Measurements from ENCODE around the gene TRPM2.

The TRPM2 gene

DNA sequence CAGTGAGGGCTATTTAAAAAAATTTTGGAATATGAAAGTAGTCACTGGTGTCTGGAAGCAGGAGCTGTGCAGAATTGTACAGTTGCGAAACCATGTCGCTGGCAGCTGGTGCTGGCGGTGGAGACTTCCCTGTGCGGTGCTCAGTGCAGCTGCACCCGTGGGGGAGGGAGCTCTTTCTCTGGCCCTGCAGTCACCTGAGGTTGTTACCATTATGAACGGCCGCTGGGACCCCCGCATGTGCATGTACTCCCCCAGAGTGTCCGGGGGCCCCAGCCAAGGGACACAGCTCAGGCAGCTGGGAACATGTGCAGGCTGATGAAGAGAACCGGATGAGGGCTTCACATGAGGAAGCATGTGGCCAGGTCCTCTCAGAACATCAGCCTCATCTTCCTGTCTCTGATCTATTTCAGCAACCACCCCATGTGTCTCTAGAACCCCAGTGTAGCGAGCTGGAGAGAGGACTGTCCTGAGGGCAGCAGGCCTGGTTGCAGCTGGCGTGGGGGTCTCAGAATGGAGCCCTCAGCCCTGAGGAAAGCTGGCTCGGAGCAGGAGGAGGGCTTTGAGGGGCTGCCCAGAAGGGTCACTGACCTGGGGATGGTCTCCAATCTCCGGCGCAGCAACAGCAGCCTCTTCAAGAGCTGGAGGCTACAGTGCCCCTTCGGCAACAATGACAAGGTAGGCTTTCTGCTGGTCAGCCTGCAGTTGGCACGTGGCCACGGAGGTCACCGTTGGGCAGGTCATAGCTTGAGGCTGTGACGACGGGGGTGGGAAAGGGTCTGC, at the start of gene TRPM2:
TRPM2 (plus strand) TSS at position 431 of the 780 bp plus-strand sequence; CDS start at position 511, 80 bp downstream.
- no peak for DNase-seq (ENCODE audit: low read depth)

DNA sequence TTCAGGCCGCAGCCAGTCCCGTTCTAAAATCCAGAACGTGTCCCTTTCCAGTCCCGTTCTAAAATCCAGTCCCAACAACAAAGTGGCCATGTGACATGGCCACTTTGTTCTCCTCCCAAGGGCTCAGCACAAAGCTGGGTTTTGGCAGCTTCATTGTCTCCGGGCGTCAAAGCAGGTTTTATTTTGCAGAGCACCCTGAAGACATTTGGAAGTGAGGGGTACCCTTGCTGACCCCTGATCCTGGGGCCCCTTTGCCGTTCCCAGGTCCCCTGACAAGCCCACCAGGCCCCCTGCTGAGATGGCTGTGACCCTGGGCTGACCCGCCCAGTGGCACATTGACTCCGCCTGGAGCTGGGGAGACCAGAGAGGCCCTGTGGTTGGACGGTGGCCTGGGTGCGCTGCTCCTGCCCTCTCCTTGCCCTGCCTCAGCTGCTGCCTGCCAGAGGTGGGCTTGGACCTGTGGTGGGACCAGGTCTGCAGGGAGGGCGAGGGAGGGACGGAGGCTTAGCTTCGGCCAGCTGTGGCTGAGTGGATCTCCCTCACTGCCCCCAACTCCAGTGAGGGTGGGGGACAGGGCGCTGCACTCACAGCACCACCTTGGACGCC, 49.3 kb upstream of the TRPM2 start:
- DNase-seq (ENCODE audit: low read depth), result no peak

DNA sequence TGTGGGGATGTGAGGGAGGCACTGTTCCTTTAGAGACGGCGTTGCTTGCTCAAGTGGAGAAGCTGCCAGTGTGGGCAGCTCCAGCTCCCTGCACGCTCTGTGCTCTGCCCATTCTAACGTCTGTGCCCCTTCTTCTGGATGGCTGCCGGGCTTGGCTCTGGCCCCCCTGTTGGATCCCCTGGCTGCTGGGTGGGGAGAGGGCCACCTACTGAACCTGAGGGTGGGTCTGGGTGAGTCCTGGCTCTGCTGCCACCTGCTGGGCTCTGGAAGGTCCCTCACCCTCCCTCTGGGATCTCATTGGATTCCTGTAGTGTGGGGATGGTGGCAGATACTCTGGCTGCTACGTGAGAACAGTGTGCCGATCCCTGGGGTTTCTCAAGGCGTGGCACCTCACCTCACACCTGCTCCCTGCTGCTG, 48.5 kb upstream of the TRPM2 start:
- peak; percentile 25 for DNase-seq (ENCODE audit: low read depth)

DNA sequence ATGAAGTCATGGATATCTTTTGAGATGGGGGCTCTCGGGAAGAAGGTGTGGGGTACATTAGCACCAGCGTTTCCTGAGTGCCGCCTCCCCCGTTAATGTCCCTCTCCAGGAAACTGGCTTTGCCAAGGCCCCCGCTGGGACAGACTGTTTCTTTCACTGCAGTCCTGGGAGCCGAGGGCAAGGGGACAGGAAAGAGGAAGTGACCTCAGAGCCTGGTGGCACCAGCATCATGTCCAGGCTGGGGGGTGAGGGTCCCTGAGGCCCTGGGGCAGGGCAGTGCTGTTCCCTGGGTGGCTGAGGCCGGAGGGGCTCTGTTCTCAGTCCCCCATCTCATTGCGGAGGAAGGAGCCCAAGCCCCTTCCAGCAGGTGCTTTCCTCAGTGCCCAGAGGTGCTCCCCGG, 47.7 kb upstream of the TRPM2 start:
- DNase-seq (ENCODE audit: low read depth), result no peak

DNA sequence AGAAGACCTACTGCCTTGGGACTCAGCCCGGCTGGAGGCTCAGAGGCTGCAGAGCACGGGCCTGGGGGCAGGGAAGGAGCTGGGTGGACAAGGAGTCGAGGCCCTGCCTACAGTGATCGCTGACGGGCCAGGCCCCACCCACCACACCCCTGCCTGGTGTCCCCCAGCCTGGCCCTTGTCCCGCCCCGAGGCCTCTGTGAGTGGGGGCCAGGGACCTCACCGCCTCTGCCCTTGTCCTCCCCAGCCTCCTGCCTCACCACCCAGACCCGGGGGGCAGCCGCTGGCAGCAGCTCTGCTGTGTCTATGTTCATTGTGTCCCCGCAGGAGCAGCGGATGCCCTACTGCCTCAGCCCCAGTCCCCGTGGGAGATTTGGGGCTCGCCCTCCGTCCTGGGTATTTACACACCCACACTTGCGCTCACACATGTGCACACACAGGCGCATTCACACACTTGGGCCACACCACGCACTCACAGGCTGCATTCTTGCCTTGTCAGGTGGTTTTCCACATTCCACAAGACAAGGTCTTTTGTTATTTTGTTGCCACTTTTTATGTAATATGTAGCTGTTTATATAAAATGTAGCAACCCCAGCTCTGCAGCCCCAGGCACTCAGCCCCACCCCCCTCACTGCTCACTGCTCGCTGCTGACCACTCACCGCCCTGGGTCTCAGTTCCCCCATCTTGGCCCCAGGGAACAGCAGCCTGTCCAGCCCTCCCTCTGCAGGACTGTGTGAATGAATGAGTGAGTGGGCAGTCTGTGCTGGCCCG, 46.3 kb upstream of the TRPM2 start:
- DNase-seq (ENCODE audit: low read depth), result no peak

DNA sequence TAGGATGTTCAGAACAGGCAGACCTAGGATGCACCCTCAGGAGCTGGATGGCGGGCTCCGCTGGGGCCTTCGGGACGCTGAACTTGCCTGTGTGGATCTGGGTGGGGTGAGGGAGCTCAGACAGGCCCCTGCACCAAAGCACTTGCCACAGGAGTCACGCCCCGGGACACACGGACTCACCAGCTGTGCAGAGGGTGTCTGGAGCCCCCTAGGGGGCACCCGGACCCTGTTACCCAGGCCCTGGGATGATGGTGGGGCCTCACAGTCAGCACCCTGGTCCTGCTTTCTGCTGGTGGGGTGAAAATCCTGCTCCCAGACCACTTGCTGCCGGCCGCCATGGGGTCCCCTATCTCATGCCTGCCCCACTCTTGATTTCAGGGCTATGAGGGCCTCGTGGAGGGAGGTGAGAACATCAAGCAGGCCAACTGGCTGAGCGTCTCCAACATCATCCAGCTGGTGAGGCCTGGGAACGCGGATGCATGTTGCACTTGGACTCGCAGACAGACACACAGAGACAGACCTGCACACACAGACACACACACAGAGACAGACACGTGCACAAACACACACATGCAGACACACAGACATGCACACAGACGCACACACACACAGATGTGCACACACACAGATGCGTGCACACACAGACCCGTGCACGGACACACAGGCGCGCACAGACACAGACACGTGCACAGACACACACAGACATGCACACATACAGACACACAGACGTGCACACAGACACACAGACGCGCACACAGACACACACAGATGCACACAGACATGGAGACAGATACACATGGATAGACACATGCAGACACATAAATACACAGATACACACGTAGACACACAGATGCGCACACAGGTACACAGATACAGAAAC, 42.6 kb upstream of the TRPM2 start:
- DNase-seq (ENCODE audit: low read depth), result no peak

DNA sequence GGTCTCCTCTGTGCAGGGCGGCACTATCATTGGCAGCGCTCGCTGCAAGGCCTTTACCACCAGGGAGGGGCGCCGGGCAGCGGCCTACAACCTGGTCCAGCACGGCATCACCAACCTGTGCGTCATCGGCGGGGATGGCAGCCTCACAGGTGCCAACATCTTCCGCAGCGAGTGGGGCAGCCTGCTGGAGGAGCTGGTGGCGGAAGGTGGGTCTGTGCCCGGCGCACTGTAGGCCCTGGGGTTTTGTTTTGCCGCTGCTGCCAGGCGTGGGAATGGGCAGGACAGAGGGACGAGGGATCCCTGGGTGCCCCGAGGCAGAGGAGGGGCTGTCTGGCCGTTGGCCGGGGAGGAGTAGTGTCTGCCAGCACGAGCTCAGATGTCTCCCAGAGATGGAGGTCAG, 41.3 kb upstream of the TRPM2 start:
- DNase-seq (ENCODE audit: low read depth), result no peak

DNA sequence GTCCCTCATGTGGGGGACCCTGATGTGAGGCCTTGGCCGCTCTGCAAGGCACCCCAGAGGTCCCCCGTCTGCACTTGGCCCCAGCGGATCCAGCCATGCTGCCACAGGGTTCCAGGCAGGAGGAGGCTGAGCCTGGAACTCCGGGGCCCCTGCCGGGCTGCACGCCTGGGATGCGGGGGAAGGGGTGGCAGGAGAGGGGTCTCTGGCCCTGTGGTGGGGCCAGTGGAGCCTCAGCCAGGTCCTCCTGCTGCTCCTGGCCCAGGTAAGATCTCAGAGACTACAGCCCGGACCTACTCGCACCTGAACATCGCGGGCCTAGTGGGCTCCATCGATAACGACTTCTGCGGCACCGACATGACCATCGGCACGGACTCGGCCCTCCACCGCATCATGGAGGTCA, 40.7 kb upstream of the TRPM2 start:
- DNase-seq (ENCODE audit: low read depth), result no peak

DNA sequence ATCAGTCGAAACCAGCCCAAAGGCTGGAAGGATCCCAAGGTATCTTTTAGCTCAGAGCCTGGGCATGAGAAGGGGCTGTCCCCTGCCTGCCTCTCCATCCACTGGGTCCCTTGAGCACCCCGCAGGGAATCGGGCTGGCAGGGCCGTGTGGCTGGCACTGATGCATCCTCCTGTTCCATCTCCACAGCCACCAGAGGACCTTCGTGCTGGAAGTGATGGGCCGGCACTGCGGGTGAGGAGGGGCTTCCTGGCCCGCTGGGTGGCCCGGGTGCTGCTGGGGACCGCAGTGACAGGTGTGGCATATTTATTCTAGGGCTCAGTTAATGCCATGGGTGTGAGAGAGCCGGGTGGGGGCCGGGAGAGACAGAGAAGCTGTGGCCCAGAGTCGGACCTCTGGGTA, 40.0 kb upstream of the TRPM2 start:
- no peak for DNase-seq (ENCODE audit: low read depth)

DNA sequence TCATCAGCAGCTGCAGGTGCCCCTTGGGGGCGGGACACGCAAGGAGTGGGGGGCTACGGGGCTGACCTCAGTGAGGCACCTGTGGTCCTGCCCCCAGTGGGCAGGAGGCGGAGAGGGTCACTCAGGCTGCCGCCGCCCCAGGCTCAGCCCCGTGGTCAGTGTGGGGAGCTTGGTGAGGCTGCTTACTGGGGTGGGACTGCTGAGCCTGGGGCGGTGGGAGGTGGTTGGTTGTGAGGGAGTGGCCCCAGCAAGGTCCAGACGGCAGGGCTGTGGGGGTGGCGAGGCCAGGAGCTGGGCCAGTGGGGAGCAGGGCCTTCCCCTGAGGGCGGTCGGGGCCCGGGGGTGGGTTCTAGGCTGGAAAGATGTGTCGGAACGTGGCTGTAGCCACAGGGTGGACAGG, 39.3 kb upstream of the TRPM2 start:
- no peak for DNase-seq (ENCODE audit: low read depth)

DNA sequence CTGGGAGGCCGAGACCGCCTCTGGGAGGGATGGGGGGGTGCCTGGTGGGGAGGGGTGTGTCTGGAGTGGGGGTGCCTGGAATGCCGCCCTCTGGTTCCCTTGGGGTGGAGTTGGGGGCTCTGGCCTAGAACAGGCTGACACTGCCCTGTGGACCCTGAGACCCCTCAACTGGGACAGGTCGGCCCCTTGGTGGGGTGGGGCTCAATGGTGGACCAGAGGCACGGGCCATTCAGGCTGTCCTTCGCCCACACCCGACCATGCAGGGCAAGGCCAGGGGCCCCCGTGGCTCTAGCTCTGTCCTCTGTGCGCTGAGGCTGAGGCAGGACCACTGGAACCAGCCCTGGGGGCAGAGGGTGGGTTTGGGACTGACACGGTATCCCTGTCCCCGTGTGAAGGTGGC, 38.9 kb upstream of the TRPM2 start:
- no peak for DNase-seq (ENCODE audit: low read depth)

DNA sequence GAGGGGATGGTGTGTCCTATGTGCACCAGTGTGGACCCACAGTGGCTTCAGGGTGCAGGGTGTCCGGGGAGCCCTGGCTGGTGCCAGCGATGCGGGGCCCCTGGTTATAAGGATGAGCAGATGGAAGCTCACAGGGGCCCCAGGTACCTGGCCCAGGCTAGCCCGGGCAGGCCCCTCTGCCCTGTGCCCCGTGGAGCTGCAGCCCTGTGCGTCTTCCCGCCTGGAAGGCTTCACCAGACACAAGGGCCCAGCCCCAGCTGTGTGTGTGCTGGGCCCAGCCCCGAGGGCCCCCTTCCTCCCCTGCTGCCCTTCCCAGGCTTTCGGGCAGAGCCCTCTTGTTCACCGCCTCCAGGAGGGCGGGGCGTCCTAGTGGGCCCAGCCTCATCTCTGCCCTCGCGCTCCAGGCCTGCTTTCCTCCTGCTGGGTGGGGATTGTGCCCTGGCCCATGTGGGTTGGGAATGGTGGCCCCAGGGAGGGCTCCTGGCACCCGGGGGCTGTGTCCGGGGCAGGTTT, 37.7 kb upstream of the TRPM2 start:
- no peak for DNase-seq (ENCODE audit: low read depth)

DNA sequence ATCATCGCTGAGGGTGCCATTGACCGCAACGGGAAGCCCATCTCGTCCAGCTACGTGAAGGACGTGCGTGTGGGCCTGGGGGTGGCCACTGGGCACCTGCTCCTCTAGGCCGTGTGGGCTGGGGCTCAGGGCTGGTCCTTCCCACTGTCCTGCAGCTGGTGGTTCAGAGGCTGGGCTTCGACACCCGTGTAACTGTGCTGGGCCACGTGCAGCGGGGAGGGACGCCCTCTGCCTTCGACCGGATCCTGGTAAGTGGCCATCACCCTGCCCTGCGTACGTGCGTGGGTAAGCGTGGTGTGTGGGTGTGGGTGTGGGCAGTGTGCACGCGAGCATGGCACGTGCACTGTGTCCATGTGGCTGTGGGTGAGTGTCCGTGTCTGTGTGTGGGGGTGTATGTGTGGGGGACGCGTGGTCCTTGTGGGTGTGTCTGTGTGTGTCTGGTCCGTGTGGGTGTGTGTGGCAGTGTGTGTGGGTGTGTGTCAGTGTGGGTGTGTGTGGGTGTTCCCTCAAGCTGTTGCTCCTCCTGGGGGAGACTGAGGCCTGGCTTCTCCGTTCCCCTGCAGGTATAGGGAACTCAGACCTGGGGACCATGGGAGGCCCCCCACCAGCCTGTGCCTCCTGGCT, 37.0 kb upstream of the TRPM2 start:
- DNase-seq (ENCODE audit: low read depth), result no peak

DNA sequence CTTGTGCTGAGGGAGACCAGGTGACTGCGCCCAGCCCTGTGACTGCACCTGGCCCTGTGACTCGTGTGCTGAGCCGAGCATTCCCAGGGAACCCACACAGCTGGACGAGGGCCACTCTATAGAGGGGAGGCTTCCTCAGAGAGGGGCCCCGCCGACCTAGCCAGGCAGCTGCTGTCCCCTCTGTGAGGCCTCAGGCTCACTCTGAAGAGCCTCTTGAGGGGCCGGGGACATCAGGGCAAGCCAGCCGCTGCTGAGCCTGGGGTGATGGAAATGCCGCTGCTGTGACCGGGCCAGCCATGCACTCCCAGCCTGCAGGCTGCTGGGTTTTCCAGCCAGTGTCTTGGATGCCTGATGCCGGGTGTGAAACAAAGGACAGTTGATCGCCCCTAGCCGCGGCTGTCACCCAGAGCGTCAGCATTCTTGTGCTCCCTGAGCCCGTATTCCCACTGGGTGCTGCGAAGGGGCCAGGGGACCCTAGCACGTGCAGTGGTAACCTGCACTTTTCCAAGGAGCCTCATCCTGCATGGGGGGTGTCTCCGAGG, 36.1 kb upstream of the TRPM2 start:
- no peak for DNase-seq (ENCODE audit: low read depth)

DNA sequence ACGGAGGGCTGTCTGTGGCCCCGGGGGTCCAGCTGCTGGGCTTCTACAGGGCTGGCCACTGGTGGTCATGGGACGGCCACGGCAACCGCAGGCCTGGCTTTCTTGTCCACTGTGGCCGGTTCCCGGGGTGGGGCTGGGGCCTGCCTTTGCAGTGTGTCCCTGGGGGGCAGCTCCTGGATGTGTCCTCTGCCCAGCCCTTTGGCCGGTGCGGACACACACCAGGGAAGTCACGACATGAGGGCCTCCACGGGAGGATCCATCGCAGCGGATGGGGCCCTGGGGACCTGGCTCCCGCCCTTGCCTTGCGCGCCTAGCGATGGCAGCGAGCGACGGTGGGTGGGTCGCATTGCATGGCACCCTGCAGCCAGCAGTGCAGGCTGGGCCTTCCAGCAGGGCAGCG, 35.5 kb upstream of the TRPM2 start:
- no peak for DNase-seq (ENCODE audit: low read depth)

DNA sequence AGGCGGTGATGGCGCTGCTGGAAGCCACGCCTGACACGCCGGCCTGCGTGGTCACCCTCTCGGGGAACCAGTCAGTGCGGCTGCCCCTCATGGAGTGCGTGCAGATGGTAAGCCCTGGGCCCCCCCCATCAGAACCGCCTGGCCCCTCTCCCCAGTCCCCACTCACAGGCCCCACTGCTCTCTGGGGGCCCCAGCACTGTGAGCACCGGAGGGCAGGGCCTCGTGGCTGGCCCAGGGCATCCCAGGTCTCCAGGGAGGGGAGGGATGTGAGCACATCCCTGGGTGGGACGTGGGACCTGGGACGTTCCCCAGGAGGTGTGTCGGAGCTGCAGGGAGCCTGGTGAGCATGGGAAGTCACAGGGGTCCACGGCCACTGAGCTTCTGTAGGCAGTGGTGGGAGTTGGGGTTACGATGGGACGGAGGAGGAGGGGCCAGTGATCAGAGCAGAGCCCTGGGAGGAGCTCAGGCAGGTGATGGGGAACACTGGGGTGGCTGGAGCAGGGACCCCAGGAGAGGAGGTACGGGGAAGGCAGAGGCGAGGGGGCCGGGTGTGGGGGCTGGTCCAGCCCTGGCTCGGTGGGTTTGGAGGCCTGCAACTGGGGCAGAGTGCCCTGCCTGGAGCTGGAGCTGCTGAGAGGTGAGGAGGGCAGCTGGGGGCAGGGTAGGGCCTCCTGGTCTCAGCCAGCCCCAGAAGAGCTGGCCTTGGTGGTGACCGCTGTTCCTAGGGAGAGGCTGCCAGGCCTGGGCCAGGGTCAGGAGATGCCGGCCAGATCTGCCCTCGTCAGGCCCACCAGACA, 34.7 kb upstream of the TRPM2 start:
- DNase-seq (ENCODE audit: low read depth), result no peak

DNA sequence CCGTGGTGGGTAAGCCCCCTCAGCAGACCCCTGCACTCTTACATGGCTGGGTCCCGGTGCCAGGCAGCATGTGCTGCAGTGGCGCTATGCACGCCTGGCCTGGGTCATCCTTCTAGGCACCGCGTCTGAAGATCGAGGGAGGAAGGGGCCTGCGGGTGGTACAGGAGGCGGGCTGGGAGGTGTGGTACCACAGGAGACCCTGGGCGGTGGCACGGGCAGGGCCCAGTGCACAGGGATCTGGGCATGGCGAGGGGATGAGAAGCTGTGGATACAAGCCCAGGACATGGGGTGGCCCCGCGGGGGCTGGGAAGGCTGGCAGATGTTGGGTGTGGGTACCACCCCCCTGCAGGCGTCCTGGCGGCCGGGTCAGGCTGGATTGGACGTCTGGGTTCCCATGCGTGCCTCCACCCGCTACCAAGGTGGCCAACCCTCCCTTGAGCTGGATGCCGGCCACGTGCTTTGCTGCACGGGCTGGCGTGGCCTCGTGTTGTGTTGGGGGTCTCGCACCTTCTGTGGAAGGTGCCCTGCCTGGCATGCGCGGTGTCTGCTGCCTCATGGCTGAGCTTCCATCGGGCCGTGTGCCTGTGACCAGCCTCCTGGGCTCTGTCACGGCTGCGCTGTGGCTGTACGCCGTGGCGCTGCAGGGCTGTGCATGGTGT, 33.9 kb upstream of the TRPM2 start:
- no peak for DNase-seq (ENCODE audit: low read depth)

DNA sequence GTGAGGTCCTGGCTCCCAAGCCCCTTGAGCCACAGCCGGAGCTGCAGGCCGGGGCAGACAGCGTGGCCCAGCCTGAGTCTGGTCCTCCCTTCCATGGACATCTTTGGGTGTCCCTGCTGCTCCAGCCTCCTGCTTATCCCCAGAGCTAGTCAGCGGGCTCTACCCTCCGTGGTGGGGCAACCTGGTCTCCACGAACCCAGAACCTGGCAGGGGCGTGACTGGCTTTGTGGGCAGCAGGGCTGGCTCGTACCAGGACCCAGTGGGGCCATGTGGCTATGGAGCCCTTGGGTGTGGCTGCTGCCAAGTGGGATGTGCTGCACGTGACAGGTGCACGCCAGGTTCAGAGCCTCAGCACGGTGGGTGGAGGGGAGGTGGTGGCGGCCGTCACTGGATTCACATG, 32.6 kb upstream of the TRPM2 start:
- DNase-seq (ENCODE audit: low read depth), result no peak

DNA sequence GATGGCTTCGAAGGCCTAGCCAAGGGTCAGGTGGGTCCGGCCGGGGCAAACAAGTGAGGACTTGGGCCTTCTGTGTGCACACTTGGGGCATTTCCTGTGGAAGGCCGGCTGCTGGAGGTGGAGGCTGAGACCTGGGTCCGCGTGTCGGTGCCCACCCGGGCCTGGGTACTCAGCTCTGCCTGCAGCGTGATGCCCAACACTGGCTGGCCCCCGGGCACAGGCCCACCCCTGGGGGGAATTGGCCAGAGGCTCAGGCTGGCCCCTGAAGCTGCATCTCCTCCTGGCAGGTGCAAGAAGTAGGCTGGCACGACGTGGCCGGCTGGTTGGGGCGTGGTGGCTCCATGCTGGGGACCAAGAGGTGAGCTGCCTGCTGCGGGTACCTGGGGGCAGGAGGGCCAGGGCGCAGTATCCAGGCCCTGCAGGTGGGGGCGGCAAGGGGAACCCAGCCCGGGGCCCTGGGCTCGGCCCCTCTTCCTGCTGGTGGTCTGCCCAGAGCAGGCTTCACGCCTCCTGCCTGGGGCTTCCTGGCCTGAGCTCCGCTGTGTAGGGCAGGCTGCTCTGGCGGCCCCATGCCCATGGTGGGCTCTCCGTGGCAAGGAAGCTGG, 31.5 kb upstream of the TRPM2 start:
- DNase-seq (ENCODE audit: low read depth), result no peak
